Activated CD4-positive, CD25-positive, alpha-beta regulatory T cell treated with anti-CD3 and anti-CD28 coated beads, Interleukin-2, amount 50 U/mL, for 72 hours (primary cell): ENCODE results near the gene HECW1.

Source experiments
- DNase-seq: peaks from one replicate; pipeline ENCODE4 v3.0.0; 2021

HECW1 gene

GRCh38 chr7:43385309-43385680, 272.8 kb downstream of the HECW1 start:
- no peak for DNase-seq

- DNase-seq, result no peak
Observed at GRCh38 chr7:43385856-43386255, 273.4 kb downstream of the HECW1 start.

GRCh38 chr7:43387932-43388331, 275.5 kb downstream of the HECW1 start:
- no peak for DNase-seq

- DNase-seq, result no peak
Observed at GRCh38 chr7:43390576-43390975, 278.1 kb downstream of the HECW1 start.

- no peak for DNase-seq
Observed at GRCh38 chr7:43391518-43391917, 279.1 kb downstream of the HECW1 start.

GRCh38 chr7:43392638-43393330, 280.3 kb downstream of the HECW1 start:
- no peak for DNase-seq

- DNase-seq, result no peak
Observed at GRCh38 chr7:43394441-43395130, 282.1 kb downstream of the HECW1 start.

- no peak for DNase-seq
Observed at GRCh38 chr7:43395351-43395750, 282.9 kb downstream of the HECW1 start.

- no peak for DNase-seq
Observed at GRCh38 chr7:43396187-43396740, 283.8 kb downstream of the HECW1 start.

GRCh38 chr7:43398831-43399230, 286.4 kb downstream of the HECW1 start:
- DNase-seq, result no peak

- DNase-seq, result no peak
Observed at GRCh38 chr7:43405948-43406347, 293.5 kb downstream of the HECW1 start.

- no peak for DNase-seq
Observed at GRCh38 chr7:43406961-43407360, 294.5 kb downstream of the HECW1 start.

- DNase-seq, result no peak
Observed at GRCh38 chr7:43408981-43409380, 296.5 kb downstream of the HECW1 start.

GRCh38 chr7:43417455-43417854, 305.0 kb downstream of the HECW1 start:
- DNase-seq, result no peak

GRCh38 chr7:43430411-43430810, 318.0 kb downstream of the HECW1 start:
- DNase-seq, result no peak

GRCh38 chr7:43431020-43431595, 318.7 kb downstream of the HECW1 start:
- DNase-seq, result no peak

- DNase-seq, result no peak
Observed at GRCh38 chr7:43433639-43434038, 321.2 kb downstream of the HECW1 start.

GRCh38 chr7:43437001-43437400, 324.6 kb downstream of the HECW1 start:
- DNase-seq, result no peak

GRCh38 chr7:43438897-43439479, 326.5 kb downstream of the HECW1 start:
- DNase-seq, result no peak

GRCh38 chr7:43439631-43440401, 327.4 kb downstream of the HECW1 start:
- peak; percentile 68 for DNase-seq

- DNase-seq, result no peak
Observed at GRCh38 chr7:43441231-43442130, 329.0 kb downstream of the HECW1 start.

- DNase-seq, result no peak
Observed at GRCh38 chr7:43443381-43443780, 330.9 kb downstream of the HECW1 start.
